IMR-90 (cell line): ENCODE measurements around the gene ENHO. TPM values are rescaled to one million over a fixed set of nuclear protein-coding genes. Genes with fewer than 3 reads are reported as not detected.

Experiments used
- ATAC-seq: fragments of 200-7000 bp; cut with Tn5 transposase; 2 replicates; pipeline ENCODE4 v1.9.1; 2020; ENCODE audit warnings: low read depth, mild to moderate bottlenecking, moderate library complexity
- BruUV-seq: library from RNA; stranded (reverse); fragments of 400-500 nt; replicated peaks from 2 replicates; lab custom pipeline; 2021; lab: Mats Ljungman, UMichigan
- CTCF ChIA-PET: fragments of 300-600 bp; formaldehyde crosslinking; extraction: SDS; loops from one replicate; lab custom pipeline; 2021; ENCODE audit warnings: antibody characterized with exemption; lab: Yijun Ruan, JAX
- POLR2A ChIA-PET: fragments of 300-600 bp; sonication (Branson Sonifier 250); formaldehyde crosslinking; loops from one replicate; lab custom pipeline; 2022; ENCODE audit warnings: antibody characterized with exemption; ENCODE audit not compliant: unreplicated experiment; lab: Charles Lee
- DNase-seq: peaks from one replicate; pipeline ENCODE4 v3.0.0; 2013
- H2AFZ ChIP-seq: replicated peaks from 2 replicates; pipeline ENCODE3; 2013; ENCODE audit warnings: low read length, mild to moderate bottlenecking; ENCODE audit not compliant: poor library complexity
- H2AK5ac ChIP-seq: 2 replicates; pipeline ENCODE4 v1.6.1; 2013; ENCODE audit warnings: low read depth, low read length, inconsistent platforms
- H2AK9ac ChIP-seq: replicated peaks from 2 replicates; pipeline ENCODE3; 2013; ENCODE audit warnings: mild to moderate bottlenecking, low read depth, low read length, moderate library complexity; ENCODE audit not compliant: poor library complexity
- H2BK120ac ChIP-seq: 2 replicates; pipeline ENCODE4 v1.6.1; 2013; ENCODE audit warnings: low read depth, low read length, inconsistent platforms
- H2BK15ac ChIP-seq: 3 replicates; pipeline ENCODE4 v1.6.1; 2013; ENCODE audit warnings: low read depth, low read length, inconsistent platforms
- H2BK20ac ChIP-seq: 2 replicates; pipeline ENCODE4 v1.6.1; 2013; ENCODE audit warnings: low read depth, mild to moderate bottlenecking, inconsistent platforms, low read length, moderate library complexity
- H2BK5ac ChIP-seq: 2 replicates; pipeline ENCODE4 v1.6.1; 2013; ENCODE audit warnings: mild to moderate bottlenecking, low read depth, low read length, inconsistent platforms; ENCODE audit not compliant: poor library complexity, severe bottlenecking
- H3K14ac ChIP-seq: replicated peaks from 2 replicates; pipeline ENCODE4 v1.6.1; 2013; ENCODE audit warnings: low read depth, low read length, inconsistent platforms
- H3K18ac ChIP-seq: 2 replicates; pipeline ENCODE4 v1.6.1; 2013; ENCODE audit warnings: low read depth, low read length, control low read depth
- H3K23ac ChIP-seq: 2 replicates; pipeline ENCODE4 v1.6.1; 2013; ENCODE audit warnings: low read depth, low read length, inconsistent platforms
- H3K27ac ChIP-seq: 2 replicates; pipeline ENCODE4 v1.5.1; 2013; ENCODE audit warnings: mild to moderate bottlenecking, control low read depth, low read length; ENCODE audit not compliant: insufficient read depth
- H3K27me3 ChIP-seq: 2 replicates; pipeline ENCODE4 v1.6.1; 2013; ENCODE audit warnings: low read length; ENCODE audit not compliant: control insufficient read depth, insufficient read depth
- H3K36me3 ChIP-seq: 2 replicates; pipeline ENCODE4 v1.6.1; 2013; ENCODE audit warnings: low read length, mixed read lengths; ENCODE audit not compliant: control insufficient read depth, insufficient read depth
- H3K4ac ChIP-seq: 2 replicates; pipeline ENCODE4 v1.6.1; 2013; ENCODE audit warnings: low read depth, low read length, inconsistent platforms
- H3K4me1 ChIP-seq: 2 replicates; pipeline ENCODE4 v1.6.1; 2013; ENCODE audit warnings: low read length, mixed read lengths; ENCODE audit not compliant: control insufficient read depth, insufficient read depth
- H3K4me2 ChIP-seq: 2 replicates; pipeline ENCODE4 v1.6.1; 2013; ENCODE audit warnings: low read depth, mild to moderate bottlenecking, control low read depth, low read length, moderate library complexity
- H3K4me3 ChIP-seq: 2 replicates; pipeline ENCODE4 v1.5.1; 2013; ENCODE audit warnings: low read depth, mild to moderate bottlenecking, control low read depth, low read length, moderate library complexity; ENCODE audit not compliant: insufficient read depth
- H3K56ac ChIP-seq: 2 replicates; pipeline ENCODE4 v1.6.1; 2013; ENCODE audit warnings: low read length, inconsistent platforms; ENCODE audit not compliant: insufficient read depth; ENCODE audit errors: extremely low read depth
- H3K79me1 ChIP-seq, 2 experiments: 2 replicates each; pipeline ENCODE4 v1.6.1; 2013; ENCODE audit warnings: low read length in 2 of 2, inconsistent platforms in 1 of 2, low read depth in 1 of 2
- H3K9ac ChIP-seq: 2 replicates; pipeline ENCODE4 v1.6.1; 2013; ENCODE audit warnings: low read depth, low read length, control low read depth
- H3K9me1 ChIP-seq: 2 replicates; pipeline ENCODE4 v1.6.1; 2013; ENCODE audit warnings: low read length, inconsistent platforms; ENCODE audit not compliant: insufficient read depth
- H3K9me3 ChIP-seq: 2 replicates; pipeline ENCODE4 v1.6.1; 2013; ENCODE audit warnings: low read length; ENCODE audit not compliant: control insufficient read depth, insufficient read depth
- H4K20me1 ChIP-seq: 2 replicates; pipeline ENCODE4 v1.6.1; 2013; ENCODE audit warnings: low read length, inconsistent platforms; ENCODE audit not compliant: insufficient read depth
- H4K5ac ChIP-seq: 2 replicates; pipeline ENCODE4 v1.6.1; 2013; ENCODE audit warnings: mild to moderate bottlenecking, low read depth, low read length, control low read depth
- H4K8ac ChIP-seq, 2 experiments: 2 replicates each; pipeline ENCODE4 v1.6.1; 2013; ENCODE audit warnings: low read depth in 2 of 2, low read length in 2 of 2, control low read depth in 1 of 2, inconsistent platforms in 1 of 2
- H4K91ac ChIP-seq: 2 replicates; pipeline ENCODE4 v1.6.1; 2013; ENCODE audit warnings: low read depth, low read length, inconsistent platforms; ENCODE audit not compliant: insufficient read depth
- BHLHE40 ChIP-seq: fragments of 150-350 bp; IDR thresholded peaks from 2 replicates; pipeline ENCODE4 v1.6.1; 2016; ENCODE audit warnings: mild to moderate bottlenecking, low read depth, low read length
- CEBPB ChIP-seq: IDR thresholded peaks from 2 replicates; pipeline ENCODE4 v1.6.1; 2012; ENCODE audit warnings: low read depth, low read length, improper control_type of control experiment
- CHD1 ChIP-seq: IDR thresholded peaks from 2 replicates; pipeline ENCODE4 v1.6.1; 2012; ENCODE audit warnings: low read depth, low read length, improper control_type of control experiment
- CTCF ChIP-seq: conservative IDR thresholded peaks from 2 replicates; pipeline ENCODE4 v1.5.1; 2012; ENCODE audit warnings: mild to moderate bottlenecking, low read depth, low read length, improper control_type of control experiment
- ELK1 ChIP-seq: fragments of 150-350 bp; IDR thresholded peaks from 2 replicates; pipeline ENCODE4 v1.6.1; 2016; ENCODE audit warnings: low read depth, mild to moderate bottlenecking, low read length, moderate library complexity, borderline replicate concordance
- FOS ChIP-seq: fragments of 150-350 bp; IDR thresholded peaks from 2 replicates; pipeline ENCODE4 v1.6.1; 2016; ENCODE audit warnings: low read depth, low read length
- MAFK ChIP-seq: IDR thresholded peaks from 2 replicates; pipeline ENCODE4 v1.6.1; 2012; ENCODE audit warnings: low read depth, low read length, improper control_type of control experiment
- MAZ ChIP-seq: IDR thresholded peaks from 2 replicates; pipeline ENCODE4 v1.6.1; 2012; ENCODE audit warnings: low read depth, mild to moderate bottlenecking, low read length, improper control_type of control experiment, moderate library complexity, borderline replicate concordance
- MXI1 ChIP-seq: IDR thresholded peaks from 2 replicates; pipeline ENCODE4 v1.6.1; 2012; ENCODE audit warnings: low read depth, mild to moderate bottlenecking, low read length, moderate library complexity, borderline replicate concordance
- NFE2L2 ChIP-seq: fragments of 150-350 bp; IDR thresholded peaks from 2 replicates; pipeline ENCODE4 v1.6.1; 2016; ENCODE audit warnings: low read depth, mild to moderate bottlenecking, low read length
- POLR2A ChIP-seq: IDR thresholded peaks from 2 replicates; pipeline ENCODE4 v1.6.1; 2012; ENCODE audit warnings: mild to moderate bottlenecking, low read depth, low read length
- RAD21 ChIP-seq: IDR thresholded peaks from 2 replicates; pipeline ENCODE4 v1.6.1; 2012; ENCODE audit warnings: low read length, improper control_type of control experiment
- RCOR1 ChIP-seq: IDR thresholded peaks from 2 replicates; pipeline ENCODE4 v1.6.1; 2012; ENCODE audit warnings: mild to moderate bottlenecking, low read length, improper control_type of control experiment; ENCODE audit not compliant: insufficient replicate concordance
- RFX5 ChIP-seq: IDR thresholded peaks from 2 replicates; pipeline ENCODE4 v1.8.0; 2012; ENCODE audit warnings: low read depth, mild to moderate bottlenecking, low read length, moderate library complexity
- SMC3 ChIP-seq: fragments of 150-350 bp; IDR thresholded peaks from 2 replicates; pipeline ENCODE4 v1.6.1; 2016; ENCODE audit warnings: low read depth, mild to moderate bottlenecking, antibody characterized with exemption, low read length, moderate library complexity
- USF2 ChIP-seq: fragments of 150-350 bp; IDR thresholded peaks from 2 replicates; pipeline ENCODE4 v1.6.1; 2017; ENCODE audit warnings: mild to moderate bottlenecking, antibody characterized with exemption, low read length, low read depth
- WGBS, 2 experiments: methylation state at CpG; one replicate each; pipeline versions ENCODE4 v1.1.5 to v1.1.7; 2013; ENCODE audit warnings: missing lambda C conversion rate in 2 of 2; ENCODE audit not compliant: insufficient read length in 1 of 2; ENCODE audit errors: extremely low coverage in 2 of 2; 5-methylcytosine and 5-hydroxymethylcytosine counted together
- dilution Hi-C: fragments of 300-500 bp; cut with HindIII; formaldehyde crosslinking; loops from one replicate; pipeline ENCODE4 v1.14.3; 2018; ENCODE audit warnings: low sequenced_read_pairs; ENCODE audit not compliant: unreplicated experiment
- in situ Hi-C: fragments of 300-500 bp; cut with MboI; formaldehyde crosslinking; loops from 3 replicates; pipeline ENCODE4 v1.14.3; 2019; ENCODE audit warnings: low sequenced_read_pairs, inconsistent platforms, mixed read lengths
- intact Hi-C: fragments of 100-400 bp; cut with micrococcal nuclease; formaldehyde crosslinking; loops from 2 replicates; pipeline ENCODE4 v1.10.0; 2022
- polyA plus RNA-seq, 3 experiments: library from polyadenylated mRNA; depleted of rRNA; stranded (reverse); fragments of >200 nt; gene quantifications; 2 replicates each; pipeline ENCODE4 v1.2.3, GENCODE V29; 2012; ENCODE audit warnings: low replicate concordance in 1 of 3
- total RNA-seq: library from RNA; depleted of rRNA; stranded (reverse); fragments of >200 nt; gene quantifications from 2 replicates; pipeline ENCODE4 v1.2.3, GENCODE V29; 2012

The ENHO gene
- total and polyA plus RNA-seq, 2 of the 4 experiments (the other 2 are of a cell fraction), result not detected

GRCh38 chr9:34513567-34514214 lies 9.1 kb downstream of the ENHO start:
- H4K20me1 ChIP-seq, result no peaks in the 10 kb centered on the region
- WGBS, 2 experiments, result no CpG with 5 or more reads among the region's 2 CpGs
- no peak overlapping the region for H2BK5ac ChIP-seq
- no peak overlapping the region for H2AK5ac ChIP-seq
- no peak overlapping the region for H3K4me3 ChIP-seq
- no peak overlapping the region for H2AFZ ChIP-seq
- DNase-seq (no peak), ATAC-seq (no peak)
- no peaks in the 10 kb centered on the region for H3K36me3 ChIP-seq
- H2BK120ac ChIP-seq, result no peak overlapping the region
- H3K27me3 ChIP-seq, result peaks cover 58% of the 10 kb centered on the region
- H2BK20ac ChIP-seq, result no peak overlapping the region
- ChIA-PET POLR2A (no interaction called here), CTCF (no interaction called here)
- no peak overlapping the region for H4K5ac ChIP-seq
- H4K91ac ChIP-seq, result no peak overlapping the region
- TF ChIP-seq CHD1 (no peak), FOS (no peak), SMC3 (no peak), NFE2L2 (no peak), USF2 (no peak), RCOR1 (no peak), POLR2A (no peak), RFX5 (no peak), ELK1 (no peak), MXI1 (no peak), MAZ (no peak), MAFK (no peak), BHLHE40 (no peak), RAD21 (no peak), CEBPB (no peak), CTCF (no peak)
- H2BK15ac ChIP-seq, result no peak overlapping the region
- H3K4me1 ChIP-seq, result no peaks in the 10 kb centered on the region
- H4K8ac ChIP-seq, result no peak overlapping the region
- no peaks in the 10 kb centered on the region for H3K9me3 ChIP-seq
- no peak overlapping the region for H2AK9ac ChIP-seq
- no peaks in the 10 kb centered on the region for H3K9me1 ChIP-seq
- no peak overlapping the region for H3K9ac ChIP-seq
- H3K4ac ChIP-seq, result no peak overlapping the region
- intact Hi-C loops (no loop called here), dilution Hi-C loops (no loop called here), in situ Hi-C loops (no loop called here)
- no peak overlapping the region for H3K56ac ChIP-seq
- H3K27ac ChIP-seq, result no peak overlapping the region
- no peak overlapping the region for H3K23ac ChIP-seq
- H3K4me2 ChIP-seq, result no peak overlapping the region
- no peaks in the 10 kb centered on the region for H3K79me1 ChIP-seq
- H3K14ac ChIP-seq, result no peak overlapping the region
- no TSS peak for BruUV-seq
- H3K18ac ChIP-seq, result no peak overlapping the region
